Large intestine (tissue), 3 donors: ENCODE data around the gene JAKMIP1. TPM values are rescaled to one million over a fixed set of nuclear protein-coding genes. Genes with fewer than 3 reads are reported as not detected.

Experiments
- DNase-seq, 2 donors: peaks; one replicate each; pipeline versions ENCODE4 v3.0.0 to v3.0.0-alpha.2; 2013
- H3K27ac ChIP-seq: one replicate; pipeline ENCODE4 v1.5.1; 2013; ENCODE audit warnings: low read length
- H3K27me3 ChIP-seq: 2 replicates; pipeline ENCODE4 v1.6.1; 2013; ENCODE audit warnings: low read length; ENCODE audit not compliant: control insufficient read depth, insufficient read depth
- H3K36me3 ChIP-seq: 2 replicates; pipeline ENCODE4 v1.6.1; 2013; ENCODE audit warnings: low read length; ENCODE audit not compliant: control insufficient read depth, insufficient read depth
- H3K4me1 ChIP-seq: one replicate; pipeline ENCODE4 v1.6.1; 2013; ENCODE audit warnings: low read length; ENCODE audit not compliant: control insufficient read depth, insufficient read depth
- H3K4me3 ChIP-seq: one replicate; pipeline ENCODE4 v1.5.1; 2013; ENCODE audit warnings: low read length
- H3K9me3 ChIP-seq: one replicate; pipeline ENCODE4 v1.6.1; 2013; ENCODE audit warnings: mild to moderate bottlenecking, low read depth, low read length, moderate library complexity; ENCODE audit not compliant: control insufficient read depth
- WGBS: methylation state at CpG from one replicate; pipeline ENCODE4 v1.1.5; 2013; ENCODE audit warnings: low lambda C conversion rate; ENCODE audit not compliant: insufficient coverage; 5-methylcytosine and 5-hydroxymethylcytosine counted together
- polyA plus RNA-seq: library from polyadenylated mRNA; unstranded; fragments of 120-200 nt; gene quantifications from one replicate; pipeline ENCODE4 v1.2.1, GENCODE V29; 2013

The JAKMIP1 gene
- polyA plus RNA-seq, 1 donor = 2.1 TPM

- Histone ChIP-seq H3K9me3 (no peaks in the 10 kb centered on the region), H3K27ac (no peak overlapping the region), H3K4me3 (no peak overlapping the region), H3K36me3 (no peaks in the 10 kb centered on the region), H3K4me1 (no peaks in the 10 kb centered on the region), H3K27me3 (peaks cover 5% of the 10 kb centered on the region)
- WGBS = 70% methylated on average over 3 of the region's 12 CpGs
- DNase-seq = no peak
Measured at GRCh38 chr4:6236816-6237390, 36.6 kb upstream of the JAKMIP1 start.

- H3K27me3 ChIP-seq = peaks cover 5% of the 10 kb centered on the region
- H3K27ac ChIP-seq = no peak overlapping the region
- H3K36me3 ChIP-seq = no peaks in the 10 kb centered on the region
- 85% methylated on average over 4 of the region's 17 CpGs for WGBS
- DNase-seq = no peak
- H3K9me3 ChIP-seq = no peaks in the 10 kb centered on the region
- no peak overlapping the region for H3K4me3 ChIP-seq
- H3K4me1 ChIP-seq = no peaks in the 10 kb centered on the region
Measured at GRCh38 chr4:6235901-6236640, 35.7 kb upstream of the JAKMIP1 start.

- Histone ChIP-seq H3K4me3 (no peak overlapping the region), H3K27me3 (peaks cover 5% of the 10 kb centered on the region), H3K4me1 (no peaks in the 10 kb centered on the region), H3K9me3 (no peaks in the 10 kb centered on the region), H3K36me3 (no peaks in the 10 kb centered on the region), H3K27ac (no peak overlapping the region)
- no CpG with 5 or more reads among the region's 7 CpGs for WGBS
- no peak for DNase-seq
Measured at GRCh38 chr4:6235012-6235411, 34.7 kb upstream of the JAKMIP1 start.

GRCh38 chr4:6233929-6234328, 33.6 kb upstream of the JAKMIP1 start:
- peaks cover 5% of the 10 kb centered on the region for H3K27me3 ChIP-seq
- no peak overlapping the region for H3K27ac ChIP-seq
- DNase-seq = no peak
- 80% methylated on average over 1 of the region's 6 CpGs for WGBS
- no peak overlapping the region for H3K4me3 ChIP-seq
- H3K36me3 ChIP-seq = no peaks in the 10 kb centered on the region
- no peaks in the 10 kb centered on the region for H3K9me3 ChIP-seq
- no peaks in the 10 kb centered on the region for H3K4me1 ChIP-seq

GRCh38 chr4:6232836-6233785, 32.8 kb upstream of the JAKMIP1 start:
- no CpG with 5 or more reads among the region's 30 CpGs for WGBS
- H3K9me3 ChIP-seq = no peaks in the 10 kb centered on the region
- DNase-seq = no peak

GRCh38 chr4:6231663-6232165, 31.4 kb upstream of the JAKMIP1 start:
- Histone ChIP-seq H3K36me3 (no peaks in the 10 kb centered on the region), H3K4me3 (no peak overlapping the region), H3K4me1 (no peaks in the 10 kb centered on the region), H3K27me3 (peaks cover 5% of the 10 kb centered on the region), H3K9me3 (no peaks in the 10 kb centered on the region), H3K27ac (no peak overlapping the region)
- 80% methylated on average over 1 of the region's 7 CpGs for WGBS
- no peak for DNase-seq

More at GRCh38 chr4:6232836-6233785, 32.8 kb upstream of the JAKMIP1 start:
- Histone ChIP-seq H3K27ac (no peak overlapping the region), H3K4me1 (no peaks in the 10 kb centered on the region), H3K27me3 (peaks cover 5% of the 10 kb centered on the region), H3K36me3 (no peaks in the 10 kb centered on the region), H3K4me3 (no peak overlapping the region)

GRCh38 chr4:6230827-6231662, 30.7 kb upstream of the JAKMIP1 start:
- no CpG with 5 or more reads among the region's 21 CpGs for WGBS
- no peaks in the 10 kb centered on the region for H3K9me3 ChIP-seq
- H3K27me3 ChIP-seq = peaks cover 5% of the 10 kb centered on the region
- no peaks in the 10 kb centered on the region for H3K36me3 ChIP-seq
- no peak overlapping the region for H3K27ac ChIP-seq
- no peak overlapping the region for H3K4me3 ChIP-seq
- no peaks in the 10 kb centered on the region for H3K4me1 ChIP-seq
- DNase-seq = no peak

GRCh38 chr4:6230502-6230785, 30.1 kb upstream of the JAKMIP1 start:
- H3K27me3 ChIP-seq = no peaks in the 10 kb centered on the region
- whole genome bisulfite sequencing = no CpG with 5 or more reads among the region's 3 CpGs
- DNase-seq = no peak
- no peaks in the 10 kb centered on the region for H3K36me3 ChIP-seq
- no peaks in the 10 kb centered on the region for H3K9me3 ChIP-seq
- H3K4me1 ChIP-seq = no peaks in the 10 kb centered on the region
- no peak overlapping the region for H3K4me3 ChIP-seq
- H3K27ac ChIP-seq = no peak overlapping the region

GRCh38 chr4:6229671-6230501, 29.5 kb upstream of the JAKMIP1 start:
- Histone ChIP-seq H3K9me3 (no peaks in the 10 kb centered on the region), H3K4me1 (no peaks in the 10 kb centered on the region), H3K27ac (no peak overlapping the region), H3K36me3 (no peaks in the 10 kb centered on the region), H3K4me3 (no peak overlapping the region), H3K27me3 (no peaks in the 10 kb centered on the region)
- no peak for DNase-seq
- no CpG with 5 or more reads among the region's 18 CpGs for WGBS
